Ectodermal cell (in vitro differentiated cells): ENCODE results near the gene CACNA1F.

ENCODE experiments used
- H3K27ac ChIP-seq: 2 replicates; pipeline ENCODE4 v1.7.0; 2013; ENCODE audit warnings: mild to moderate bottlenecking, low read depth, low read length; ENCODE audit not compliant: insufficient read depth, poor library complexity, severe bottlenecking
- H3K27me3 ChIP-seq: 2 replicates; pipeline ENCODE4 v1.7.0; 2013; ENCODE audit warnings: mild to moderate bottlenecking, low read length; ENCODE audit not compliant: insufficient read depth, control insufficient read depth, poor library complexity, severe bottlenecking
- H3K36me3 ChIP-seq: one replicate; pipeline ENCODE4 v1.7.0; 2013; ENCODE audit warnings: low read length; ENCODE audit not compliant: control insufficient read depth, insufficient read depth
- H3K4me1 ChIP-seq: one replicate; pipeline ENCODE4 v1.7.0; 2013; ENCODE audit warnings: low read length; ENCODE audit not compliant: control insufficient read depth, insufficient read depth
- H3K4me3 ChIP-seq: 2 replicates; pipeline ENCODE4 v1.7.0; 2013; ENCODE audit warnings: low read depth, low read length, control low read depth; ENCODE audit not compliant: insufficient read depth
- H3K9me3 ChIP-seq: 2 replicates; pipeline ENCODE4 v1.7.0; 2013; ENCODE audit warnings: mild to moderate bottlenecking, low read length, moderate library complexity; ENCODE audit not compliant: control insufficient read depth
- WGBS, 2 experiments: methylation state at CpG; one replicate each; pipeline ENCODE4 v1.1.7; 2013; ENCODE audit warnings: missing lambda C conversion rate in 2 of 2; 5-methylcytosine and 5-hydroxymethylcytosine counted together

The CACNA1F gene

GRCh38 chrX:49257846-49258748 lies 25.0 kb upstream of the CACNA1F start:
- H3K36me3 ChIP-seq, result no peaks in the 10 kb centered on the region
- H3K27me3 ChIP-seq, result no peaks in the 10 kb centered on the region
- no peak overlapping the region for H3K4me3 ChIP-seq
- H3K9me3 ChIP-seq, result no peaks in the 10 kb centered on the region
- 92 to 94% methylated on average over 20 of the region's 20 CpGs for WGBS, 2 experiments
- no peaks in the 10 kb centered on the region for H3K4me1 ChIP-seq
- no peak overlapping the region for H3K27ac ChIP-seq

- H3K4me3 ChIP-seq, result no peak overlapping the region
- 92% methylated on average over 13 to 14 of the region's 14 CpGs for WGBS, 2 experiments
- H3K4me1 ChIP-seq, result no peaks in the 10 kb centered on the region
- H3K36me3 ChIP-seq, result no peaks in the 10 kb centered on the region
- no peaks in the 10 kb centered on the region for H3K27me3 ChIP-seq
- H3K27ac ChIP-seq, result no peak overlapping the region
- no peaks in the 10 kb centered on the region for H3K9me3 ChIP-seq
Measured at GRCh38 chrX:49257074-49257790, 24.1 kb upstream of the CACNA1F start.

DNA sequence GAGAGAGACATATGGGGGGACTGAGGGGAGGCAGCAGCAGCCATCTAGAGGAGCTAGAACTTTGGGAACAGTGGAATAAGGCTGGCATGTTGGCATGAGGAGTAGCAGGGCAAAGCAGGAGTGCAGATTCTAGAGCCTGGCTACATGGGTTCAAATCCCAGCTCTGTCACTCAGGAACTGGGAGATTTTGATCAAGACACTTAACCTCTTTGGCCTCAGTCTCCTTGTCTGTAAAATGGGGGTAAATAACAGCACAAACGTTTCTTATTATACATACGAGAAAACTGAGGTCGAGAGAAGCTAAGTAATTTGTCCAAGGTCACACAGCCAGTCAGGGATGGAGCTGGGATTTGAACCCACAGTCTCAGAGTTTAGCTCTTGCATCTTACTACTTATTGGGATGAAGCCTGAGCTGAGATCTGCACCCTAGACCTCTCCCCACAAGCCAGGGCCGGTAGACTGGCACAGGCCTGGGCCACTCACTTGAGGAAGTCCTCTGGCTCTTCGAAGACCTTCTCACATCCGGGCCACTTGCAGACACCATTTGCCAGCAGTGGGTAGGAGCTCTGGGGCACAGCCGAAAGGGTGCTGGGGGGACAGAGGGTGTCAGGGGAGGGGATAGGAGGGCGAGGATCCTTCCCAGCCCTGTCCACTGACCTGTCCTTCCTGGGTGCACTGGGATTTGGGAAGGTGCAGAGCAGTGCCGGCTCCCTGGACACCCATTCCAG lies 23.3 kb upstream of the CACNA1F start:
- 87 to 90% methylated on average over 9 of the region's 9 CpGs for WGBS, 2 experiments
- Histone ChIP-seq H3K4me3 (no peak overlapping the region), H3K36me3 (no peaks in the 10 kb centered on the region)

DNA sequence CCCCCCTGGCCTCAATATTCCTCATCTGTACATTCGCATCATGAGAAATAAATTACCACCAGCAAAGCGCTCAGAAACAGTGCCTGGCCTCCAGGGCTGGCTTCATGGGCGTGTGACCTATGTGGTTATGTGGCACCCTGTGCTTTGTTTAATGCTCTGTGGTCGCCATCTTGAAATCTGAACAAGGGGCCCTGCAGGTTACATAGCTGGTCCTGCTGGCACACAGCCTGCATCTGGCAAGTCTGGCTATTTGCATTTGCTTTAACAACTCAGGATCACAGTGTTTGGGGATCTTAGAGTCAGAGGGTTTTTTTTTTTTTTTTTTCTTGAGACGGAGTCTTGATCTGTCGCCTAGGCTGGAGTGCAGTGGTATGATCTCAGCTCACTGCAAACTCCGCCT lies 21.5 kb upstream of the CACNA1F start:
- H3K4me3 ChIP-seq, result no peak overlapping the region
- WGBS, 2 experiments, result 92 to 96% methylated on average over 7 of the region's 7 CpGs
- H3K27ac ChIP-seq, result no peak overlapping the region
- no peaks in the 10 kb centered on the region for H3K4me1 ChIP-seq
- no peaks in the 10 kb centered on the region for H3K36me3 ChIP-seq
- no peaks in the 10 kb centered on the region for H3K9me3 ChIP-seq
- no peaks in the 10 kb centered on the region for H3K27me3 ChIP-seq

More for the DNA sequence above, 23.3 kb upstream of the CACNA1F start:
- Histone ChIP-seq H3K9me3 (no peaks in the 10 kb centered on the region), H3K27ac (no peak overlapping the region), H3K27me3 (no peaks in the 10 kb centered on the region), H3K4me1 (no peaks in the 10 kb centered on the region)

DNA sequence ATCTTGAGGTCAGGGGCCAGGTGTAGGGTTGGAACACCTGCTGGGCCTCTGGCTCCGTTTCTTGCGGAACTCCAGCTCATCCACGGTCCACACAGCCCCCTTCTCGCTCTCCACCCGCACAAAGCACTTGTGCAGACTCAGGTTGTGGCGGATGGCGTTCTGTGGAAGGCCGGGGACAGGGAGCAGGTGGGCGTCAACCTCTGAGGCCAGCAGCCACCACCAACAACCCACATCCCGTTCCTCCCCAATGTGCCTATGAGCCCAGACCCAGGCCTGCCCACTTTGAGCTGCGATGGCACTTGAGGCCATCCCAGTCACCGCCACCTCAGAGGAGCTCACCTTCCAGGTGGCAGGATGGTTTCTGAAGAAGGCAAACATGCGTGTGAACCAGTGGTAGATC lies 18.2 kb upstream of the CACNA1F start:
- no peak overlapping the region for H3K27ac ChIP-seq

GRCh38 chrX:49250578-49250977 lies 17.4 kb upstream of the CACNA1F start:
- WGBS, 2 experiments, result 89 to 96% methylated on average over 9 of the region's 9 CpGs
- Histone ChIP-seq H3K27me3 (no peaks in the 10 kb centered on the region), H3K4me3 (no peak overlapping the region), H3K36me3 (no peaks in the 10 kb centered on the region), H3K9me3 (no peaks in the 10 kb centered on the region), H3K4me1 (no peaks in the 10 kb centered on the region), H3K27ac (no peak overlapping the region)

More for the DNA sequence above, 18.2 kb upstream of the CACNA1F start:
- Histone ChIP-seq H3K9me3 (no peaks in the 10 kb centered on the region), H3K36me3 (no peaks in the 10 kb centered on the region), H3K4me3 (no peak overlapping the region), H3K27me3 (no peaks in the 10 kb centered on the region), H3K4me1 (no peaks in the 10 kb centered on the region)
- 96% methylated on average over 13 of the region's 13 CpGs for WGBS, 2 experiments

GRCh38 chrX:49250066-49250465 lies 16.9 kb upstream of the CACNA1F start:
- Histone ChIP-seq H3K27me3 (no peaks in the 10 kb centered on the region), H3K4me3 (no peak overlapping the region), H3K27ac (no peak overlapping the region), H3K4me1 (no peaks in the 10 kb centered on the region), H3K36me3 (no peaks in the 10 kb centered on the region), H3K9me3 (no peaks in the 10 kb centered on the region)
- WGBS, 2 experiments, result 95 to 96% methylated on average over 13 of the region's 13 CpGs

DNA sequence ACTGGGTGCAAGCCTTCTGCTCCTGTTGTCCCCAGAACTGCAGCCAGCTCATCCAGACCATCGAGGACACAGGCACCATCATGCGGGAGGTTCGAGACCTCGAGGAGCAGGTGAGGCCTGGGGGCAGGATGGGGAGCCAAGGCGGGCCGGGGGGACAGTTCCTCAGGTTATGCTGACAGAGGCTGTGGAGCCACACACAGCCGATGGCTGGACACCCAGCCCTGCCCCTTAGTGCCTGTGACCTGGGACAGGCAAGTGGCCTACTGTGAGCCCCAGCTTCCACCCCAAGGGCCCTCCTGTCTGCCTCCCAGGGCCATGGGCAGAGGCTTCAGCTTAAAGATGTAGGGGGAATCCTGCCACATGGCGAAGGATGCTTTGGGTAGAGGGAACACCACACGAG lies 16.5 kb upstream of the CACNA1F start:
- Histone ChIP-seq H3K4me1 (no peaks in the 10 kb centered on the region), H3K9me3 (no peaks in the 10 kb centered on the region), H3K36me3 (no peaks in the 10 kb centered on the region), H3K4me3 (no peak overlapping the region), H3K27ac (no peak overlapping the region), H3K27me3 (no peaks in the 10 kb centered on the region)
- 96 to 97% methylated on average over 9 of the region's 9 CpGs for WGBS, 2 experiments

- no peaks in the 10 kb centered on the region for H3K36me3 ChIP-seq
- H3K27me3 ChIP-seq, result no peaks in the 10 kb centered on the region
- WGBS, 2 experiments, result 94 to 97% methylated on average over 6 of the region's 6 CpGs
- H3K9me3 ChIP-seq, result no peaks in the 10 kb centered on the region
- no peak overlapping the region for H3K4me3 ChIP-seq
- H3K27ac ChIP-seq, result no peak overlapping the region
- no peaks in the 10 kb centered on the region for H3K4me1 ChIP-seq
Measured at GRCh38 chrX:49249071-49249470, 15.9 kb upstream of the CACNA1F start.
